ENCODE data around the gene FAM98A.

Gene FAM98A

GRCh38 chr2:33599175-33599942, at the start of gene FAM98A:
Gene FAM98A (minus strand): TSS chr2:33599299. CDS start chr2:33599221, 78 bp downstream.
- peak; percentile 97 for DNase-seq

DNA sequence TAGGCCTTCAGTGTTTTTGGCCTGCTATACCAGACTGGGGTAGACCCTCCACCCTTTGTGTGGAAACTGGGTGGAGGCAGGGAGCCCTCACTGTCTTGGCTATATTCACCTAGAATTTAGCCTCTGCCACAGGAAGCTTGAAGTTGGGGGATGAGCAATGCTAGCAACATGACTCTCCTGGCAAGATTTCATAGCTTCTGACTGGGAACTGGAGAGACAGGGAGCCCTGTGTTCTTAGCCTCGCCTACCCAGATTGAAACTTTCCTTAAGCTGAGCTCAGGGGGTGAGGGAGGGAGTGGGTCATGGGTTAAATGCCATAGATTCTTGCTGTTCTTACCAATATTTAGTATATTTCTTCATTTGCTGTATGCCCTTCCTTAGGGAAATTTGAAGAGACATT, 46.8 kb upstream of the FAM98A start:
- no peak for DNase-seq

DNA sequence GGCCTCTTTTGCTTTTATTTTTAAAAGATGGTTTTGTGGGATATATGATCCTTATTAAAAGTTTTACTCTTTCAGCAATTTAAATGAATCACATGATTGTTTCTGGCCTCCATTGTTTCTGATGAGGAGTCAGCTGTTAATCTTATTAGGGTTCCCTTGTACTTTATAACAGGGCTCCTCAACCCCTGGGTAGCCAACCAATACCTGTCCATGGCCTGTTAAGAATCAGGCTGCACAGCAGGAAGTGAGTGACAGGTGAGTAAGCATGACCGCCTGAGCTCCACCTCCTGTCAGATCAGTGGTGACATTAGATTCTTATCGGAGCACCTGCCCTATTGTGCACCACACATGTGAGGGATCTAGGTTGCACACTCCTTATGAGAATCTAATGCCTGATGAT, 45.1 kb upstream of the FAM98A start:
- DNase-seq: no peak

DNA sequence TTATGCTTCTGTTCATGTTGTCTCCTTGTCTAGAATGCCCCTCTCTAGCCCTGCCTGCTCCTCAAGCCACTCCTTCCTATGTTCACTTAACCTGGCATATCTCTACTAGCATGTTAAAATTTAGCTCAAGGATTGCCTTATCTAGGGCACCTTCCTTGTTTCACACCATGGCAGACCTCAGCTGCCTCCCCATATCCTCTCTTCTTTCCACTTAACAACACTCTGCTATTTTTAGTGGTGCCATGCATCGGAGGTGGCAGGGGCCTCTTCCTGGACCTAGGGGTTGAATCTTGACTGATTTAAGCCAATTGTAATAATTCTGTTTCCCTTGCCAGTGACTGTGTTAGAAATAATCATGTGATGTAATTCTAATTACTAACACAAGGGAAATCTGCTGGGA, 36.9 kb upstream of the FAM98A start:
- DNase-seq: no peak

DNA sequence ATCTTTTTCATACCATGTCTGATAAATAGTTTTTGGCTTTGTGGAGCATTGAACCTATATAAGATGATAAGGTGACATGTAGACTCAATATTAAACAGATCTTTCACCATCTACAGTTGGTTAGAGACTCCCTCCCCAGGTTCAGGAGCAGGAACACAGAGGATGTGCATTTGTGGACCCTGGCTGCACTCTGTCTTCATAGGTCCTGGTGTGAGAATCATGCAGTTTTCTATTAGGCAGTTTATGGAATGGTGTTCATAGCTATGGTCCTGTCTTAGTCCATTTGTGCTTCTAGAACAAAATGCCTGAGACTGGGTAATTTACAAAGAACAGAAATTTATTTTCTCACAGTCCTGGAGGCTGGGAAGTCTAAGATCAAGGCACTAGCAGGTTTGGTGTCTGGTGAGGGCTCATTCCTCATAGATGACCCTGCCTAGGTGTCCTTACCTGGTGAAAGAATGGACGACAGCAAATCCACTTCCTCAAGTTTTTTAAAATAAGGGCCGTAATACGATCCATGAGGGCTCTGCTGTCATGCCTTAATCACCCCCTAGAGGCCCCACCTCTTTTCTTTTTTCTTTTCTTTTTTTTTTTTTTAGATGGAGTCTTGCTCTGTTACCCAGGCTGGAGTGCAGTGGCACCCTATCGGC, 35.3 kb upstream of the FAM98A start:
- DNase-seq: no peak

DNA sequence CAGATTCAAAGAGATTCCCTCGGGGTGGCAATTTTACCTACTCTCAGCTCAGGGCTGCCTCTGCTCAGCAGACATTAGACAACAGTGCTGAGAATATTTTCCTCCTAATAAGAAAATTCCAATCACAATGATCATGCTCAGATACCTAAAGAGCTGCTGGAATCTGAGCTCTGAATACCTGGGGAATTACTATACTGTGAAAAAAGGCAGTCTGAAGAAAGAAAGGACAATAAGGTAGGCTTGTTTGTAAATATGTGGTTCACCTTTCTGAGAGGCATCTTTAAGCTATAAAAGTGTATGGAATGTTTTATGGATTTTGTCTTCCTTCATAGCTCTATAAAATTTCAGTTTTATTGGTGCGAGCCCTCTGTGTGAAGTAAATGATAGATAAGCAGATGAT, 34.2 kb upstream of the FAM98A start:
- DNase-seq: no peak

- no peak for DNase-seq
These were observed 33.7 kb upstream of the FAM98A start for GRCh38 chr2:33632831-33633230.

DNA sequence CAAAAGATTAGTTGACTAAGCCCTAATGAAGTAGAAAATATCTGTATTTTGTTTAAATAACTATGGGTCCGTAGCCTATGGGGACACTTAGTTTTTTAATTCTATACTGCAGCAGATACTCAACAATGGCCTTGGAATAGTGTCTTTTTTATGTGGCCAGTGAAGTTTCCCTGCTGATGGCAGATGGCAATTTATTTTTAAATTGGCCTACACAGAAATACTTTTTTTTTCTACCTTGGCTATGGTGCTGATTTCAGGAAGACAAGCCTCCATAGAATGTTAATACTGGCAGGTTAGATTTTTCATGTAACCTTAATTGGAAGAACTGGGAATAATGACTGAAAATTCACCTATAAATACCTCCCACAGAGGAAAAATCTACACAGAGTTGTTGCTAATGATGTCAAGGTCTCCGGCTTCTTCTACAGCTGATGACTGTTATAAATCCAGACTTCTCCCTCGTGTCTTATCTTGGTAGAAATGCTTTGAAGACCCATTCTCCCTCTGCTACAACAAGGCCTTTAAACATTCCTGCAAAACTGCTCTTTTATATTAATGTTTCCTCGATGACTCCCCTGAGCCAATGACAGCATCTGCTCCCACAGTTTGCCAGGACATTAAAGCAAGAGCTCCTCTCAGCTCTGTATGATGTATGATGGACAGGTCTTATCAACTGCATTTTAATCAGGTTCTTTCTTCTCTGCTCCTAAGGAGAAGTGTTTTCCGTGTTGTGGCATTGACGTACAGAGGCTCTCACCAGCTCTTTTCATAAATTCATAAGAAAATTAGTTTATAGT, 29.1 kb upstream of the FAM98A start:
- DNase-seq: no peak

DNA sequence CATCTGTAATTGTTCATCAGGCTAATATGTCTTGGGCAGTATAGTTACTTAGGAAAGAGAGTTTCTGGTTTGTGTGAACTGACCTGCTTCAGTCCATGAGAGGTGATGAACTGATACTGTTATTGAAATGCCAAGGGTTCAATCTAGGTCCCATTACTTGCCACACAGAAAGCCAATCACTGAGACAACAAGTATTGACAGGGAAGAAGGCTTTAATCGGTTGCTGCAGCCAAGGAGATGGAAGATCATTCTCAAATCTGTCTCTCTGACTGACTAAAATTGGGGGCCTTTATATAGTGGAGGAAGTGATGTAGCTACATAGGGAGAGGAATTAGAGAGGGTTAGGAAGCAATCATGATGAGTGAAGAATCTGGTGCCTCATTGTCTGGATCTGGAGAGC, 19.9 kb upstream of the FAM98A start:
- no peak for DNase-seq

- DNase-seq: no peak
These were observed 18.9 kb upstream of the FAM98A start for GRCh38 chr2:33617989-33618388.

DNA sequence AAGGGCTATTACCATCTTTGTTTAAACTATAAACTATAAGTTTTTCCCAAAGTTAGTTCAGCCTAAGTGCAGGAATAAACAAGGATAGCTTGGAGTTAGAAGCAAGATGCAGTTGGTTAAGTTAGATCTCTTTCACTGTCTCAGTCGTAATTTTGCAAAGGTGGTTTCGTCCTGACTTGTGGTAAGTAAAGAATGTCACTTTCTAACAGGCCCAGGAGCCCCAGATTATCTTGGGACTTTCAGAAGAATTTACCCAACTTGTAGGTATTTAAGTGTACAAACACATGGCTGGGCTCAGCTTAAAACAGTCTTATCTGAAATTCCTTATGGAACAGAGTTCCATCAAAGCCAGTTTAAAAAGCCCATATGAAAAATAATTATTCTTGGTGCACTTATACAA, 18.3 kb upstream of the FAM98A start:
- no peak for DNase-seq

GRCh38 chr2:33616873-33617272, 17.8 kb upstream of the FAM98A start:
- DNase-seq: no peak

DNA sequence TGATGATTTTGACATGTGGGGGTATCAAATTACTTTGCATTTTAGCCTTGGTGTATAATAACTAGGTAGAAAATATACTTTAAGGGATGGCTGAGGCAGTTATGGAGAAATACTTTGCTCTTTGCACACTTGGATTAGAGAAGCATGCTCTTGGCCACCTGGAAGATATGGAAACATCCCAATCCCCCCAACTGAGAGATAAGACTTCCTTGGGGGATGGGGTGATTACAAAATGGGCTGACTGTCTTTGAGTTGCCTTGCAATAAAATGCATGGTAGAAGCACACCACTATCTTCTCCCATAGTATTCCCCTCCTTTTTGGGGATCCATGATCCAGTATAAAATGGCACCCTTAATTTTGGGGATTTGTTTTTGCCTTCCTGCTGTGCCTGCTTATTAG, 15.1 kb upstream of the FAM98A start:
- DNase-seq: no peak

GRCh38 chr2:33607905-33608304, 8.8 kb upstream of the FAM98A start:
- DNase-seq: no peak

GRCh38 chr2:33607251-33607721, 8.2 kb upstream of the FAM98A start:
- no peak for DNase-seq

GRCh38 chr2:33606622-33607021, 7.5 kb upstream of the FAM98A start:
- no peak for DNase-seq

- no peak for DNase-seq
These were observed 7.0 kb upstream of the FAM98A start for GRCh38 chr2:33606100-33606499.

- no peak for DNase-seq
These were observed 6.0 kb upstream of the FAM98A start for GRCh38 chr2:33605056-33605455.

- no peak for DNase-seq
These were observed 4.3 kb upstream of the FAM98A start for GRCh38 chr2:33603416-33603815.

DNA sequence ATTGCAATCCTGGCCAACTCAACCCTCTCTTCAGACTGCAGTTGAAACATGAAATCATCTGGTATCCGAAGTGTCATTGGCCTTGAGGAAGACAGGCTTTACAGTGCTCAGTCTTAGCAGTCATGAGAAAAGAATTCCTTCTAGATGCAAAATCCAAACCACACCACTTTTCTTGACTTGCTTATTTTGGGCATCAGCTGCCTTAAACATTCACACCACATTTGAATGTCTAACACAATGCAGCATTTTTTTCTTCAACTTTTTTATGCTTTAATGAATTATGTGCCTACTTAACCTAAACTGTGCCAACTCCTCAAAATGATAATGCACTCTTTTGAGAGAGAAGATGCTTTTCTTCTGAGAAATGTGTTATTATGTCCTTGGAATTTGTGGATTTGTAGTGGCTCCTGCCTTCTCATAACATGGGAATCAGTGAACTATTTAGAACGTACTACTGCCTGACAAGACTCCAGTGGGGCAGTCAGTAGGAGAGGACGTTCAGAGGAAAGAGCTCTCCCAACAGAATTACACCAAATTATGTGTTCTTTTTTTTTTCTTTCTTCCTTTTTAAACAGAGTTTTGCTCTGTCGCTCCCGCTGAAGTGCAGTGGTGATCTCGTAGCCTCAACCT, 3.2 kb upstream of the FAM98A start:
- no peak for DNase-seq

GRCh38 chr2:33599943-33600192, 769 bp upstream of the FAM98A start:
- no peak for DNase-seq

DNA sequence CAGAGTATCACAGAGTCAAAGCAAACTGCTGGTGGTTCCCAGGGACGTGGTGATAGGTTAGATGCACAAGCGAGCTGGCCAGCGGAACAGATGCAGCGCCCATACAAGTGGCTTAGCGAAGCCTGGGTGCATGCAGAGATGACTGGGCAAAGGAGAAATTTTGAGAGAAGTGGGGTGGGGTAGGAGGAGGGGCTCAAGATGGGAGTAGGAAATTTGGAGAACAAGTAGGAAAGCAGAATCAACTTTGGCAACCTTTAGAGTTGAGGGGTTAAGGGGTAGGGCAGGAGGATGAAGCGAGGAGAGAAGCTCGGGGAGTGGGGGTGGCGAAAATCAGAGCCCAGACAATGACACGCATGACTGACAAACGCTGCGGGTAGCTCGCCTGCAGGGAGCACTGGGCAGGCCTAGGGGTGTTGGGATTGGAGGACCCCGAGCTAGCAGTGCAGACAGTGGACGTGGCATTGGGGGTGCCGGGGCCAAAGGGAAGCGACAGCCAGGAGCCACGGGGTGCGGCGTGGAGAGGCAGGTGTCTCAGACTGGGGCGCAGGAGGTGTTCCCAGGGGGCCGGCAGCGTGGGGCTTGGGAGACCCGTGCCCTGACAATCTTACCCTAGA, 431 bp downstream of the FAM98A start:
- DNase-seq: no peak

- no peak for DNase-seq
These were observed 2.1 kb downstream of the FAM98A start for GRCh38 chr2:33597026-33597425.
